Astrocyte of the spinal cord (primary cell): ENCODE data around the gene TTC32.
"Not testable (repeated sequence)": the region's sequence is repeated elsewhere in the genome, so short reads cannot be mapped to it uniquely, and the experiment has no call there.

Experiments
- DNase-seq: peaks from one replicate; pipeline ENCODE4 v3.0.0; 2011; ENCODE audit warnings: low read depth, low spot score
- H3K4me3 ChIP-seq: 2 replicates; pipeline ENCODE4 v1.5.1; 2011; ENCODE audit warnings: low read depth, mild to moderate bottlenecking, low read length, moderate library complexity
- CTCF ChIP-seq: IDR thresholded peaks from 2 replicates; pipeline ENCODE4 v1.5.1; 2012; ENCODE audit warnings: low read depth, mild to moderate bottlenecking, low read length, inconsistent platforms
- in situ Hi-C: cut with HindIII; loops from 2 replicates; pipeline ENCODE4 v1.10.0; 2017; ENCODE audit warnings: low sequenced_read_pairs

Gene TTC32

GRCh38 chr2:19937004-19937403 is 35.2 kb upstream of the TTC32 start:
- in situ Hi-C loops = no loop called here
- no peak for DNase-seq
- no peak for TF ChIP-seq CTCF
- H3K4me3 ChIP-seq = no peak overlapping the region

- in situ Hi-C loops = no loop called here
- no peak for TF ChIP-seq CTCF
- no peak for DNase-seq
- no peak overlapping the region for H3K4me3 ChIP-seq
Measured at GRCh38 chr2:19936203-19936602, 34.4 kb upstream of the TTC32 start.

GRCh38 chr2:19933351-19933981 is 31.7 kb upstream of the TTC32 start:
- H3K4me3 ChIP-seq = no peak overlapping the region
- no peak for TF ChIP-seq CTCF
- in situ Hi-C loops = no loop called here
- peak; percentile 72 for DNase-seq

- no peak overlapping the region for H3K4me3 ChIP-seq
- in situ Hi-C loops = no loop called here
Measured at GRCh38 chr2:19932928-19933327, 31.1 kb upstream of the TTC32 start.

GRCh38 chr2:19929226-19929625 is 27.4 kb upstream of the TTC32 start:
- no peak for TF ChIP-seq CTCF
- in situ Hi-C loops = no loop called here
- H3K4me3 ChIP-seq = no peak overlapping the region
- DNase-seq = no peak

More at GRCh38 chr2:19932928-19933327, 31.1 kb upstream of the TTC32 start:
- TF ChIP-seq CTCF = no peak
- DNase-seq = peak; percentile 8

- H3K4me3 ChIP-seq, in situ Hi-C loops: not testable (repeated sequence)
Measured at GRCh38 chr2:19927816-19928215, 26.0 kb upstream of the TTC32 start.

GRCh38 chr2:19924526-19924925 is 22.7 kb upstream of the TTC32 start:
- DNase-seq, in situ Hi-C loops: not testable (repeated sequence)

More at GRCh38 chr2:19927816-19928215, 26.0 kb upstream of the TTC32 start:
- DNase-seq = not testable (repeated sequence)

GRCh38 chr2:19922188-19922587 is 20.4 kb upstream of the TTC32 start:
- in situ Hi-C loops, DNase-seq: not testable (repeated sequence)

More at GRCh38 chr2:19924526-19924925, 22.7 kb upstream of the TTC32 start:
- H3K4me3 ChIP-seq = not testable (repeated sequence)

More at GRCh38 chr2:19922188-19922587, 20.4 kb upstream of the TTC32 start:
- H3K4me3 ChIP-seq = not testable (repeated sequence)
